Keratinocyte (primary cell): ENCODE measurements around the gene GLG1. TPM values are rescaled to one million over a fixed set of nuclear protein-coding genes. Genes with fewer than 3 reads are reported as not detected.
"Not testable (repeated sequence)": the region's sequence is repeated elsewhere in the genome, so short reads cannot be mapped to it uniquely, and the experiment has no call there.

Experiments
- DNase-seq: peaks from one replicate; pipeline ENCODE4 v3.0.0-alpha.2; 2011; ENCODE audit warnings: low read depth, missing footprints, low spot score
- FAIRE-seq: peaks from 2 replicates; lab custom pipeline; 2011; peaks lifted over from hg19 to GRCh38; lab: Jason Lieb, UNC
- H2AFZ ChIP-seq: 2 replicates; pipeline ENCODE4 v1.6.0; 2012; ENCODE audit warnings: low read length, control low read depth, inconsistent platforms; ENCODE audit not compliant: control insufficient read depth
- H3K27ac ChIP-seq: 2 replicates; pipeline ENCODE4 v1.5.1; 2011; ENCODE audit warnings: low read length; ENCODE audit not compliant: control insufficient read depth, insufficient read depth
- H3K27me3 ChIP-seq: 3 replicates; pipeline ENCODE4 v1.6.0; 2011; ENCODE audit warnings: low read length; ENCODE audit not compliant: control insufficient read depth, insufficient read depth; ENCODE audit errors: extremely low read depth
- H3K36me3 ChIP-seq, 2 experiments: 2 replicates in 1 of 2; 3 replicates in 1 of 2; pipeline ENCODE4 v1.5.1; 2011; ENCODE audit warnings: low read length in 2 of 2, mild to moderate bottlenecking in 1 of 2; ENCODE audit not compliant: control insufficient read depth in 2 of 2, insufficient read depth in 2 of 2; ENCODE audit errors: extremely low read depth in 1 of 2
- H3K4me1 ChIP-seq: 3 replicates; pipeline ENCODE4 v1.5.1; 2011; ENCODE audit warnings: low read length; ENCODE audit not compliant: control insufficient read depth, insufficient read depth; ENCODE audit errors: extremely low read depth
- H3K4me2 ChIP-seq: 3 replicates; pipeline ENCODE4 v1.6.0; 2011; ENCODE audit warnings: low read depth, low read length; ENCODE audit not compliant: control insufficient read depth, insufficient read depth; ENCODE audit errors: extremely low read depth
- H3K4me3 ChIP-seq, 3 experiments: fragments of 200-600 bp in 1 of 3; sonication (generic) in 1 of 3; 2 replicates in 2 of 3; 3 replicates in 1 of 3; pipeline ENCODE4 v1.5.1; 2011 to 2016; ENCODE audit warnings: low read length in 3 of 3, mild to moderate bottlenecking in 3 of 3, control low read depth in 2 of 3, inconsistent platforms in 1 of 3, low read depth in 1 of 3, mixed read lengths in 1 of 3, mixed run types in 1 of 3, moderate library complexity in 1 of 3; ENCODE audit not compliant: control insufficient read depth in 2 of 3, insufficient read depth in 2 of 3; ENCODE audit errors: extremely low read depth in 1 of 3
- H3K79me2 ChIP-seq: 2 replicates; pipeline ENCODE4 v1.6.0; 2012; ENCODE audit warnings: low read length; ENCODE audit not compliant: control insufficient read depth, insufficient read depth
- H3K9ac ChIP-seq: 3 replicates; pipeline ENCODE4 v1.6.0; 2011; ENCODE audit warnings: low read length; ENCODE audit not compliant: control insufficient read depth, insufficient read depth; ENCODE audit errors: extremely low read depth
- H3K9me1 ChIP-seq: 3 replicates; pipeline ENCODE4 v1.6.0; 2011; ENCODE audit warnings: low read length; ENCODE audit not compliant: control insufficient read depth, insufficient read depth; ENCODE audit errors: extremely low read depth
- H3K9me3 ChIP-seq: 2 replicates; pipeline ENCODE4 v1.5.1; 2012; ENCODE audit warnings: low read depth, low read length; ENCODE audit not compliant: control insufficient read depth
- H4K20me1 ChIP-seq: 3 replicates; pipeline ENCODE4 v1.6.0; 2011; ENCODE audit warnings: low read length; ENCODE audit not compliant: control insufficient read depth, insufficient read depth; ENCODE audit errors: extremely low read depth
- dilution Hi-C: fragments of 300-500 bp; cut with MboI; formaldehyde crosslinking; loops from one replicate; pipeline ENCODE4 v1.7.0; 2020; ENCODE audit warnings: low sequenced_read_pairs; ENCODE audit not compliant: extremely low pct_ligation_motif_present
- polyA plus RNA-seq, 5 experiments: library from polyadenylated mRNA; depleted of rRNA in 3 of 5; stranded (reverse) in 3 of 5; stranded (forward) in 1 of 5; unstranded in 1 of 5; fragments of >200 nt; gene quantifications; 1 replicate in 1 of 5; 2 replicates in 3 of 5; 3 replicates in 1 of 5; pipeline versions ENCODE4 v1.2.1 to v1.2.3, GENCODE V29; 2011 to 2012; ENCODE audit warnings: missing spikeins in 2 of 5, low read depth in 1 of 5, low replicate concordance in 1 of 5

The GLG1 gene
- polyA plus RNA-seq, 1 donor (not counting 4 experiments of a cell fraction or from before 2014, with no cell fraction given) = 63.6 TPM

- H3K27me3 ChIP-seq, FAIRE-seq, H3K79me2 ChIP-seq, H4K20me1 ChIP-seq, dilution Hi-C loops, H3K9ac ChIP-seq, H3K4me3 ChIP-seq, H3K36me3 ChIP-seq, H3K27ac ChIP-seq, H3K9me1 ChIP-seq, H2AFZ ChIP-seq, H3K4me1 ChIP-seq, H3K4me2 ChIP-seq, H3K9me3 ChIP-seq, DNase-seq: not testable (repeated sequence)
Observed at GRCh38 chr16:74550227-74551019, 56.5 kb downstream of the GLG1 start.

GRCh38 chr16:74546112-74546511 is 60.8 kb downstream of the GLG1 start:
- H3K36me3 ChIP-seq, H3K4me3 ChIP-seq, H3K9ac ChIP-seq, H4K20me1 ChIP-seq, DNase-seq, H2AFZ ChIP-seq, H3K79me2 ChIP-seq, H3K4me2 ChIP-seq, H3K27ac ChIP-seq, H3K27me3 ChIP-seq, H3K9me1 ChIP-seq, H3K9me3 ChIP-seq, dilution Hi-C loops, H3K4me1 ChIP-seq, FAIRE-seq: not testable (repeated sequence)

- not testable (repeated sequence) for FAIRE-seq, H3K9ac ChIP-seq
Observed at GRCh38 chr16:74542911-74543578, 63.9 kb downstream of the GLG1 start.

GRCh38 chr16:74540663-74541062 is 66.3 kb downstream of the GLG1 start:
- dilution Hi-C loops = not testable (repeated sequence)

More at GRCh38 chr16:74542911-74543578, 63.9 kb downstream of the GLG1 start:
- H3K4me3 ChIP-seq, H3K4me1 ChIP-seq, dilution Hi-C loops, H3K9me1 ChIP-seq, H2AFZ ChIP-seq, H3K79me2 ChIP-seq, H4K20me1 ChIP-seq, H3K27me3 ChIP-seq, H3K9me3 ChIP-seq, H3K36me3 ChIP-seq, H3K4me2 ChIP-seq, H3K27ac ChIP-seq, DNase-seq: not testable (repeated sequence)

GRCh38 chr16:74538801-74539200 is 68.1 kb downstream of the GLG1 start:
- H3K79me2 ChIP-seq, H3K36me3 ChIP-seq, dilution Hi-C loops, H3K4me3 ChIP-seq, H4K20me1 ChIP-seq, H3K9me3 ChIP-seq, H3K4me1 ChIP-seq, H3K9ac ChIP-seq, FAIRE-seq, H2AFZ ChIP-seq, H3K9me1 ChIP-seq, H3K27me3 ChIP-seq, DNase-seq, H3K27ac ChIP-seq, H3K4me2 ChIP-seq: not testable (repeated sequence)

More at GRCh38 chr16:74540663-74541062, 66.3 kb downstream of the GLG1 start:
- not testable (repeated sequence) for H4K20me1 ChIP-seq, H2AFZ ChIP-seq, H3K36me3 ChIP-seq, H3K4me3 ChIP-seq, H3K4me1 ChIP-seq, H3K9me1 ChIP-seq, H3K4me2 ChIP-seq, H3K9ac ChIP-seq, FAIRE-seq, DNase-seq, H3K27ac ChIP-seq, H3K79me2 ChIP-seq, H3K9me3 ChIP-seq, H3K27me3 ChIP-seq
